Stimulated activated CD8-positive, alpha-beta memory T cell treated with anti-CD3 and anti-CD28 coated beads, Interleukin-4, amount 100 ng/mL, for 24 hours (primary cell): Measurements from ENCODE around the gene DIO2.

Experiments used
- DNase-seq: peaks from one replicate; pipeline ENCODE4 v3.0.0-alpha.2; 2020; ENCODE audit warnings: low read depth

The DIO2 gene

DNA sequence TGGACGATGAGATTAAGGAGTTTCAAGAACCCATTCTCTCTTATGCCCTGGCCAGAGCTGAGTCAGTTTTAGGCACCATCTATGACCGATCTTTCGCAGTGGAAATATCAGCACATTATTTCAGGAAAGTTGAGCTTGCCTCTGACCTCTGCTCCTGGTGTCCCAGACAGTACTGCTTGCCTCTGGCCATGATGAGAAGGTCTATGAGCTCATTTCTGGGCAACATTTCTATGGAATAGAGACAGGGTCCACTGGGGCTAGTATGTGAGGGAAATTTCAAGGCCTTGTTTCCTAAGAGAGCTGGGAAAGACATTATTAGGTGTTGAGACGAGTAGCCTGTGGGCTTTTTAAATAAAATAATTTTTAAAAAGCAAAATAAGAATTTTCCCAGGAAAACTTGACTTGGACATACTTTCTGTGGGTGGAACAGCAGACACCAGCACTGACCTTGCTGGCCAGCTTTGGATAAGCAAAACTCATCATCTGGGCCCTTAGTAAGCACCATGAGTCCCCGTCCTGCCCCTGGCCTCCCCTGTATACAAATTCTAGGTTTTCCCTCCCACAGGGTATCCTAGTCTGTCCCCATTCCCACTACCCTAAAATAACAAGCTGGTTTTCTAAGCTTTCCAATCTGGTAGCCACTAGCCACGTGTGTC is 43.4 kb downstream of the DIO2 start:
- no peak for DNase-seq

DNA sequence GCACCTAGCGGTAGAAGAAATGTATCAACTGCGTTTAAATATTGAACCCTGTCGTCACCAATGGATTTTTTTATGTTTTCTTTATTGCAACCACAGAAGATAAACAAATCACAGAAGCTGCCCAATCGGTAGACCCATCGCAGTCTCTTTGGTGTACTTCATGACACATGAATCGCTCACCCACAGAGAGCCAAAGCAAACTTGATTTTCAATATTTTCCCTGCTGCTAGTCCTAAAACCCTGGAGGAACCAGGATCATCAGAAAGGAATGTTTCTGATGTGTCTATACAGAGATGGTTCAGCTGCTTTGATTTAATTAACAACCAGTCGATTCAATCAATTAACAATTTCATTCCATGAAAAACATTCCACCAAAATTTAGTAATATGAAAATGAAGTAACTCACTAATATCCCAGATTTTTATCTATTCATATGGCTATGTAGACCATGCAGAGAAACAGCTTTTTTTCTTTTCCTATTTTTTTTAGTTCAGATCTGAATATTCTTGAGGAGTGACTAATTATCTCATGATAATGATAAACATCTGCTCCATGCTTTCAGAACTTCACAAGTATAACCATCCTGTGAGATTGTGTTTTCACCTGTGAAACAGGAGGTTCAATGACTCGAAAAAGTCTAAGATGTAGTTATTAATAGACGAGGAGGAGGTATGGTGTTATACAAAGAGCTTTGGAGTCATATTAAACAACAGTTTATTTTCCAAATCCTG is 46.1 kb downstream of the DIO2 start:
- no peak for DNase-seq

DNA sequence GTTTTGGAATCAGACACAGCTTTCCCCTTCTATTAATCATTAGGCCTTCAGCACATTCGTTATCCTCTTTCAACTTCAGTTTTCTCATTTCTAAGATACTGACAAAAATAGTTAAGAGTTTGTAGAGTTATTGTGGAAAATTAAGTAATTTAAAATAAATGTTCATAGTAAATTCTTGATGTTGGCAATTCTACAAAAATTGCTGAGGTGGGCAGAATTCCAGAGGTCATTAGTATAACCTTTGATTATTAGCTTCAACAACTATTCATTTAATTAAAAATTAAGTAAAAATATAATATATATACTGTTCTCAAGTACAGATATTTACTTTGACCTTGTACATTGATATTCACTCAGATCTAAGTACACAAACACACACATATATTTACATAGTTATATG is 58.5 kb downstream of the DIO2 start:
- DNase-seq = no peak

DNA sequence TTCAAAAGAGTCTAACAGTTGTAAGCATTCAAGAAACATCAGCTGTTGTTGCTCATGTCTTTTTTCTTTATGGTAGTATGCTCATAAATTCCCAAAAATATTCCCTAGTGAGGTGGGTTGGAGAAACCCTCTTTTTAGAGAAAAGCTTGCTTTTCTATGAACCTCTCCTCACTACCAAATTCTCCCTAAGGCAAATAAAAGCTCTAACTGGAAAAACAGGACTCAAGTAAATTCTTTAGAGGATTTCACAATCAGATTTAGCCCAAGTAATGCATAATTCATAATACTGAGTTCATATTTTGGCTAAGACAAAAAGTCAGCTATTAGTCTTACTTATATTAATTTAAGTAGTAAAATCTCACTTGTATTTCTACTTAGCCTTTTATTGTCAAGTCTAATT is 59.1 kb downstream of the DIO2 start:
- DNase-seq = no peak

DNA sequence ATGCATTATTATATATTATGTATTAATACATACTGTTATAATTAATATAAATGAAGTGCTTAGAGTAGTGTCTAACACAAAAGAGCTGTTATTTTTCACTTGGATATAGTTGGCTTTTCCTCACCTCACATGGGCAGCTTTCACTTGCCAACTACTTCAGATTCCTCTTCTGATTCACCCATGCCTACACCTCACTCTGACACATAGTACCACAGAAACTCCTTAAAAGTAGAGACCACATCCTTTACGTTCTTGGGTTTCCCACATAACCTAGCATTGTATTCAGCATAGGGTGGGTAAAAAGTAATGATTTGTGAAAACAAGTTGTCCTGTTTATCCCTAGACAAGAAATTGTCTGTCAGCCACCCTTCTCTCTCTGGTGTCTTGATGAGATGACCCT is 61.0 kb downstream of the DIO2 start:
- no peak for DNase-seq
